Measurements from ENCODE around the gene ZDHHC20.

- TF ChIP-seq POLR2A (IDR thresholded peaks at IDR 0.05; ENCODE audit: low read depth, low read length), result no peak
- no peak for TF ChIP-seq RAD21 (IDR thresholded peaks at IDR 0.05; ENCODE audit: low read length)
- no peak for TF ChIP-seq CTCF (conservative IDR thresholded peaks at IDR 0.05; ENCODE audit: low read depth, low read length)
- TF ChIP-seq CEBPB (IDR thresholded peaks at IDR 0.05; ENCODE audit: low read depth, low read length), result no peak
- no peak for TF ChIP-seq ELK1 (IDR thresholded peaks at IDR 0.05; ENCODE audit: borderline replicate concordance, low read depth, low read length)
- no peak for TF ChIP-seq USF2 (IDR thresholded peaks at IDR 0.05; ENCODE audit: low read depth, low read length)
- no peak for TF ChIP-seq NFE2L2 (IDR thresholded peaks at IDR 0.05; ENCODE audit: low read depth, low read length)
- no peak for TF ChIP-seq MAFK (IDR thresholded peaks at IDR 0.05; ENCODE audit: low read depth, low read length)
- TF ChIP-seq SMC3 (IDR thresholded peaks at IDR 0.05; ENCODE audit: low read depth, low read length), result no peak
- no peak for TF ChIP-seq MXI1 (IDR thresholded peaks at IDR 0.05; ENCODE audit: borderline replicate concordance, low read depth, low read length)
Measured at GRCh38 chr13:21458451-21458812, 671 bp downstream of the ZDHHC20 start.
